ENCODE measurements around the gene R3HDM1.

- TF ChIP-seq POLR2A (IDR thresholded peaks at IDR 0.05; ENCODE audit: low read depth, low read length) = no peak
- TF ChIP-seq, protein P1, sequence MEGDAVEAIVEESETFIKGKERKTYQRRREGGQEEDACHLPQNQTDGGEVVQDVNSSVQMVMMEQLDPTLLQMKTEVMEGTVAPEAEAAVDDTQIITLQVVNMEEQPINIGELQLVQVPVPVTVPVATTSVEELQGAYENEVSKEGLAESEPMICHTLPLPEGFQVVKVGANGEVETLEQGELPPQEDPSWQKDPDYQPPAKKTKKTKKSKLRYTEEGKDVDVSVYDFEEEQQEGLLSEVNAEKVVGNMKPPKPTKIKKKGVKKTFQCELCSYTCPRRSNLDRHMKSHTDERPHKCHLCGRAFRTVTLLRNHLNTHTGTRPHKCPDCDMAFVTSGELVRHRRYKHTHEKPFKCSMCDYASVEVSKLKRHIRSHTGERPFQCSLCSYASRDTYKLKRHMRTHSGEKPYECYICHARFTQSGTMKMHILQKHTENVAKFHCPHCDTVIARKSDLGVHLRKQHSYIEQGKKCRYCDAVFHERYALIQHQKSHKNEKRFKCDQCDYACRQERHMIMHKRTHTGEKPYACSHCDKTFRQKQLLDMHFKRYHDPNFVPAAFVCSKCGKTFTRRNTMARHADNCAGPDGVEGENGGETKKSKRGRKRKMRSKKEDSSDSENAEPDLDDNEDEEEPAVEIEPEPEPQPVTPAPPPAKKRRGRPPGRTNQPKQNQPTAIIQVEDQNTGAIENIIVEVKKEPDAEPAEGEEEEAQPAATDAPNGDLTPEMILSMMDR (conservative IDR thresholded peaks at IDR 0.05; ENCODE audit: low read depth, low read length) = no peak
- no peak for TF ChIP-seq RAD21 (IDR thresholded peaks at IDR 0.05; ENCODE audit: low read length)
- TF ChIP-seq MAZ (IDR thresholded peaks at IDR 0.05; ENCODE audit: borderline replicate concordance, low read depth, low read length) = no peak
- no peak for TF ChIP-seq ELK1 (IDR thresholded peaks at IDR 0.05; ENCODE audit: borderline replicate concordance, low read depth, low read length)
- no peak for TF ChIP-seq SMC3 (IDR thresholded peaks at IDR 0.05; ENCODE audit: low read depth, low read length)
- no peak for TF ChIP-seq MAFK (IDR thresholded peaks at IDR 0.05; ENCODE audit: low read depth, low read length)
- no peak for TF ChIP-seq NFE2L2 (IDR thresholded peaks at IDR 0.05; ENCODE audit: low read depth, low read length)
- TF ChIP-seq MXI1 (IDR thresholded peaks at IDR 0.05; ENCODE audit: borderline replicate concordance, low read depth, low read length) = no peak
- TF ChIP-seq USF2 (IDR thresholded peaks at IDR 0.05; ENCODE audit: low read depth, low read length) = no peak
- TF ChIP-seq RCOR1 (IDR thresholded peaks at IDR 0.05; ENCODE audit: insufficient replicate concordance, low read length) = no peak
Measured at GRCh38 chr2:135728064-135728743, 196.9 kb downstream of the R3HDM1 start.
